GM18511 (cell line): ENCODE data around the gene LRRK1.
"Not testable (repeated sequence)": the region's sequence is repeated elsewhere in the genome, so short reads cannot be mapped to it uniquely, and the experiment has no call there.

ENCODE experiments used
- ATAC-seq: cut with Tn5 transposase; IDR thresholded peaks from one replicate; pipeline ENCODE4 v1.9.1; 2021; ENCODE audit warnings: mild to moderate bottlenecking, moderate library complexity; ENCODE audit not compliant: unreplicated experiment

LRRK1 gene

DNA sequence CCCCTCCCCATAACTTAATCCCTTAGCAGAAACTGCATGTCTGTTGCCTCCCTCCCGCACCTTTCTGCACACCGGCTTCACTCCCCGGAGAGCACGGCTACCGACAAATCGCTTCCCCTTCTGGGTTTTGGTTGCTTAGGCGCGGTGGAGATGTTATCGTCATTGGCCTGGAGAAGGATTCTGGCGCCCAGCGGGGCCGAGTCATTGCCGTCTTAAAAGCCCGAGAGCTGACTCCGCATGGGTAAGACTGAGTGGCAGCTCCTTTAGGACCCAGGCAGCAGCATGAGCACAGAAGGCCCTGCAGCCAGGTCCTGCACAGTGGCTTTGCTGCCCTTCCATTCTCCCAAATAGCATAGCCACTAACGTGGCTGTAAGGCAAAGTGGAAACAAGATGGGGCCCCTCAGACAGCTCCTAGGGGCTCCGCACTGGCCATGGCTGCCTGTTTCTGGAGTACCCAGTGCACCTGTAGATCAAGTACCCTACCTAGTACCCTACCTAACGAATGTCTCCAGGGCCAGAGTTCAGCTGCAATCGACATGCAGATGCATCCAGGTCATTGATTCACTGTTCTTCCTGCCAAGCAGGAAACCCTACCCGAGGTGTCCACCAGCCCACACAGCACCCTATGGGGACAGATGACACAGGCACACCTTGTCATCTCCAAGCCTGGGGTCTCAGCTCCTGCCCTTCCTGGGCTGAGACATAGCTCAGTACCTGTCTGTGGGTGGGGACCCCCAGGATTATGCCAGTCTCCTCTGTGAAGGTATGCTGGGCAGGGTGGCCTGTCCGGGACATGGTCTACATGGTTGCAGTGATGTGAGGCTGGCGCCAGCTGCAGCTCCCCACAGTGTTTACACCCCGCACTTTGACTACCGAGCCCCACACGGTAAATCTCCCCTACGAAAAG, 147.6 kb downstream of the LRRK1 start:
- ATAC-seq, result no peak

- ATAC-seq, result no peak
Measured at GRCh38 chr15:101067660-101068522, 148.7 kb downstream of the LRRK1 start.

GRCh38 chr15:101068523-101068960, 149.4 kb downstream of the LRRK1 start:
- ATAC-seq, result no peak

DNA sequence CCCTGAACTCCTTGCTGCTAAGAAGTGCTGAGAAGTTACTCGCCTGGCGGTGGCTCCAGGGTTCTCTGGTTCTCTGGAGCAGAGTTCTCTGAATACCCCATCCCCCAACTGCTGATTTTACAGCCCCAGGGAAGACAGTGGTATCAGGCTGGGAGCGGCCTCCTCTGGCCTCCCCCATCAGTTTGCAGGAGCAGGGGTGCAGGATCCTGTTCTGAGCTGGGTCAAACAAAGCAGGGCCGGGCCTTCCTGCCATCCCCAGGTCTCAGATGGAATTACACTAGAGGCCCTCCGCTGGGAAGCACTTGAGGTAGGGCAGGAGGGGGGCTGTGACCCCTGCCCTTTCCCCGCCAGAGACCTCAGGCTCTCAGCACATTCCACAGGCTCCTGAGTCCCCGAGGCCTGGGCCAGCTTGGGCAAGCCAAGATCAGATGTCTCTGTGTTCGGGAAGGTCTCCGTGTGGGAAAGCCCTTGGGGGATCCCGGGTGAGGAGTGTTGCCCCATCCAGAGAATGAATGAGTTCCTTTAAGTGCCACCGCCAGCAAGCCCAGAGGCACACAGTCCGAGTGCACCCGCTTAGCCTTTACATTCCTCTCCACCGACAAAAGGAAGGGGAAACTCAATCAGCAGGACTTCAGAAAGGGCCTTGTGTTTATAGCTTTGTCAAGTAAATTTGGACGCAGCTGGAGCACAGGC, 149.9 kb downstream of the LRRK1 start:
- ATAC-seq, result no peak

- ATAC-seq, result no peak
Measured at GRCh38 chr15:101069654-101069973, 150.5 kb downstream of the LRRK1 start.

DNA sequence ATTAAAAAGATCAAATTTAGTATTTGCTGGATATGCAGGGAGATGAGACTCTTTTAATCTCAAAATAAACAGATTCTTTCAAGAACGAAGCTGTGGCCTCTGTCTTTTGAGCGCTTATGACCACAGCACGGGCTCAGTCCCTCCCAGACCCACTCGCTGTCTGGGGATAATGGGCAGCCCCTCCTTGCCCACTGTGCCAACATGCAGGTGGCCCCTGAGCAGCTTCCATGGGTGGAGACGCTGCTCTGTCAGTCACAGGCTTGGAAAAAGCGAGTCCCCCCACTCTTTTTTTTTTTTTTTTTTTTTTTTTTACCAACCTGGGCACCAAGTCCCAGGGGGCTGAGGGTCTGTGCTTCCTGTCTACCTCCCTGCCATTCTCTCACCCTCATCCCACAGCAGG, 150.9 kb downstream of the LRRK1 start:
- no peak for ATAC-seq

GRCh38 chr15:101070502-101071273, 151.5 kb downstream of the LRRK1 start:
- no peak for ATAC-seq

DNA sequence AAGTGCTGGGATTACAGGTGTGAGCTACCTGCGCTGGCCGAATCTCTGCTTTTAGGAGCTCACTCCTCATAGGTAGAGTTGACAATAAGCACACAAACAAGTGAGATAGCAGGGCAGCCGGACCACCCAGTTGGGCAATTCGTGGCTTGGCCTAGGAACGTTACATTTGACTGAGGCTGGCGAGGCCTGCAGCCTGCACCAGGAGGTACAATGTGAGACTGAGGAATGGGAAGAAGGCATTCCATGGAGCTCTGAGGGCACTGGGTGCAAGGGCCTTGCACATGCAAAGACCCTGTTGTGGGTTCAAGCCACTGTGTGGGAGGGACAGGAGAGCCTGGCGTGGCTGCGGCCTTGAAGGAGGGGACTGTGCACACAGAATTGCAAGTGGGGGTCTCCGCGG, 152.5 kb downstream of the LRRK1 start:
- ATAC-seq, result no peak

DNA sequence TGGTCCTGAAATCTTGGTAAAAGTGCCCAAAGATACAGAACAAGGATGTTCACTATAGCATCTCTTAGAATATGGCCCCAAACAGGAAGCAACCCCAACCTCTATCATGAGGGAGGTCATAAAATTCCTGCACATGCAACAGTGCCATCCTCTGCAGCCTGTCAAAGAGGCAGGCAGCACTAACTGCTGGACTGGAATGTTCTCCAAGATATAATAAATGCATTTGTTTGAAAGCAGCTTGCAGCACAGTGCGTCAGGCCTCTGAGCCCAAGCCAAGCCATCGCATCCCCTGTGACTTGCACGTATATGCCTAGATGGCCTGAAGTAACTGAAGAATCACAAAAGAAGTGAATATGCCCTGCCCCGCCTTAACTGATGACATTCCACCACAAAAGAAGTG, 153.1 kb downstream of the LRRK1 start:
- ATAC-seq, result not testable (repeated sequence)

DNA sequence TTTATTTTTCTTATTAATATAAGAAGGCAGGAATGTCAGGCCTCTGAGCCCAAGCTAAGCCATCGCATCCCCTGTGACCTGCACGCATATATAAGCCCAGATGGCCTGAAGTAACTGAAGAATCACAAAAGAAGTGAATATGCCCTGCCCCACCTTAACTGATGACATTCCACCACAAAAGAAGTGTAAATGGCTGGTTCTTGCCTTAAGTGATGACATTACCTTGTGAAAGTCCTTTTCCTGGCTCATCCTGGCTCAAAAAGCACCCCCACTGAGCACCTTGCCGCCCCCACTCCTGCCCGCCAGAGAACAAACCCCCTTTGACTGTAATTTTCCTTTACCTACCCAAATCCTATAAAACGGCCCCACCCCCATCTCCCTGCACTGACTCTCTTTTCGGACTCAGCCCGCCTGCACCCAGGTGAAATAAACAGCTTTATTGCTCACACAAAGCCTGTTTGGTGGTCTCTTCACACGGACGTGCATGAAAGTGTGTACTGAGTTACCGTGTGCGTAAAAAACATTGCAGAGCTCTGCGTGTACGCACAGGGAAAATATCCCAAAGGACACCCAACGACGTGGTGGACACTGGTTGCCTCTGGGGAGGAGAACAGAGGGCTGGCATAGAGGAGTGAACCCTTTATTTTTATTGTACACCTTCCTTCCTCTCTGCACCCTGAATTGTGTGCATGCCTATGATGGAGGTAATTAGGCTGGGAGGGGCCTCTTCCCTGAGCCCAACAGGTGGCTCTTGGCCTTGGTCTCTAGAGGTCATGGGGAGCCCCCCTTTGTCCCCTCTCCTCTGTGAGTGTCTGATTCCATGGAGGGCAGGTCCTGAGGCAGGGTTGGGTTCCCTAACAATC, 158.9 kb downstream of the LRRK1 start:
- ATAC-seq, result not testable (repeated sequence)

- ATAC-seq, result no peak
Measured at GRCh38 chr15:101078669-101079323, 159.6 kb downstream of the LRRK1 start.

GRCh38 chr15:101081900-101082299, 162.7 kb downstream of the LRRK1 start:
- ATAC-seq, result no peak

DNA sequence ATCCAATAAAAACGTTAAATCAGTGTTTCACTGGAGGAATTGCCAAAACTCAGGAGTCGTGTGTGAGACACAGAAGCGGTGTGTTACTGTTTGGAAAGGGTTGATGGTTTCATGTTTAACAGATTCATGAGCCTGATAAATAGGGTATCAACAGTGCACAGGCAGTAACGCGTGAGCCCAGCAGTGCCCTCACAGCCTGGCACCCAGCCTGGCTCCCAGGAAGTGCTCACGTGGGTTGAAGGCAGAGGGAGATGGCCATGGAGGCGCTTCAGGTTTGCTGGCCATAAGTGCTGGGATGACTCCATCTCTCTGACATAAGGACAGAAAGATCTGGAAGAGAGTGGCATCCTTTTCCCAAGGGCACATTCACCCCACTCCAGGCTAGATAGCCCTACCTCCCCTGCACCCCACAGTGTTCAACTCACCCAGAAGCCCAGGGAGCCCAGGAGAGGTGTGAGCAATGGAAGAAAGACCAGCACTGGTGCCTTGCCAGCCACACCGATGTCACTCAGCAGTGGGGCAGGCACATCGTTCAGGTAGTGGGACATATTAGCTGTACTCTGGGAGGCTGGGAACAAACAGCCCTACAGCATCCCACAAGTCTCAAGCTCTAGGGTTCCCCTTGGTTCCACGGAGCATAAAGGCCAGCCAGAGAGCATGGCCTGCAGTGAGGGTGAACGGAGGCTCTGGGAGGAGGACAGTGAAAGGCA, 164.3 kb downstream of the LRRK1 start:
- ATAC-seq, result no peak

DNA sequence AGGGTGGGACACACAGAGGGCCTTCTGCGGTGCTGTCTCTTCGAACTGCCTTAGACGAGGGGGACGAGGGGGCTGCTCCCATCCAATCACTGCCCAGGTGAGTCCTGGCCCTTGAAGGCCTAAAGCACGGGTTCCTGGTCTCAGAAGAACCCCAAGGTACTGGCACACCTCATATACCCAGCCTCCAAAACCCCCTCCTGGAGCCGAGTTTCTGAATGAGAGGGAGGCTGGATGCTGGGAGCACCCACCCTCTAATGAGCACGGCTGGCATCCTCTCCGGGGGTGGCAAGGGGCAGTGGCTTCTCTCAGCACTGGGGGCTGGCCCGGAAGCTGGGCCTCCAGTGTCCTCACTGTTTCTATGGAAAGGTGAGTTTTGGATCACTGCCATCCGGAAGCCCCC, 165.6 kb downstream of the LRRK1 start:
- ATAC-seq, result no peak

GRCh38 chr15:101085311-101085700, 166.1 kb downstream of the LRRK1 start:
- ATAC-seq, result no peak

GRCh38 chr15:101086394-101087171, 167.4 kb downstream of the LRRK1 start:
- ATAC-seq, result no peak

- ATAC-seq, result no peak
Measured at GRCh38 chr15:101087172-101087769, 168.1 kb downstream of the LRRK1 start.
